Cardiac fibroblast (primary cell): Measurements from ENCODE around the gene CDH16.

Experiments
- DNase-seq, 2 donors: peaks; one replicate each; pipeline versions ENCODE4 v3.0.0 to v3.0.0-alpha.2; 2010; ENCODE audit warnings: low read depth in 2 of 2
- H3K4me3 ChIP-seq, 2 donors: replicated peaks in 1 of 2; 1 replicate in 1 of 2; 2 replicates in 1 of 2; pipeline ENCODE4 v1.5.1; 2011; ENCODE audit warnings: low read depth in 2 of 2, low read length in 2 of 2, mild to moderate bottlenecking in 2 of 2, moderate library complexity in 1 of 2
- CTCF ChIP-seq: IDR thresholded peaks from one replicate; pipeline ENCODE4 v1.5.1; 2011; ENCODE audit warnings: low read depth, mild to moderate bottlenecking, low read length, inconsistent platforms

Gene CDH16

GRCh38 chr16:66904846-66905632, 13.6 kb downstream of the CDH16 start:
- H3K4me3 ChIP-seq, result no peak overlapping the region
- no peak for TF ChIP-seq CTCF
- no peak for DNase-seq

GRCh38 chr16:66904428-66904845, 14.2 kb downstream of the CDH16 start:
- H3K4me3 ChIP-seq, result no peak overlapping the region
- no peak for TF ChIP-seq CTCF
- DNase-seq, result no peak

GRCh38 chr16:66903544-66904427, 14.9 kb downstream of the CDH16 start:
- no peak overlapping the region for H3K4me3 ChIP-seq
- no peak for DNase-seq
- no peak for TF ChIP-seq CTCF

GRCh38 chr16:66902648-66903543, 15.8 kb downstream of the CDH16 start:
- no peak for DNase-seq
- no peak overlapping the region for H3K4me3 ChIP-seq
- no peak for TF ChIP-seq CTCF

GRCh38 chr16:66901626-66902025, 17.1 kb downstream of the CDH16 start:
- TF ChIP-seq CTCF, result no peak
- DNase-seq, result no peak
- no peak overlapping the region for H3K4me3 ChIP-seq

GRCh38 chr16:66900721-66901441, 17.8 kb downstream of the CDH16 start:
- H3K4me3 ChIP-seq, result no peak overlapping the region
- DNase-seq, result no peak
- no peak for TF ChIP-seq CTCF
